ENCODE data around the gene MOBP.

GRCh38 chr3:39494781-39495180 lies 27.3 kb downstream of the MOBP start:
- TF ChIP-seq EZH2 (IDR thresholded peaks at IDR 0.05; ENCODE audit: borderline replicate concordance, low read length) (no peak), CTCF (conservative IDR thresholded peaks at IDR 0.05 in 1 of 2, IDR thresholded peaks at IDR 0.05 in 1 of 2; ENCODE audit: extremely low read depth in 1 of 2, insufficient read depth in 1 of 2, low read depth in 1 of 2, low read length in 2 of 2) (no peak)

Measured in mammary epithelial cell (primary cell).